Thyroid gland (tissue), 4 donors: Measurements from ENCODE around the gene GPR89A.

ENCODE experiments used
- CTCF ChIP-seq, 6 experiments: fragments of 200-600 bp in 3 of 6; fragments of 450-650 bp in 3 of 6; sonication (generic) in 3 of 6; IDR thresholded peaks; one replicate each; pipeline ENCODE4 v1.5.1; 2016 to 2019; ENCODE audit warnings: antibody characterized with exemption in 6 of 6, mild to moderate bottlenecking in 2 of 6, inconsistent platforms in 1 of 6, moderate library complexity in 1 of 6
- POLR2A ChIP-seq, 2 donors: fragments of 450-650 bp; IDR thresholded peaks; one replicate each; pipeline ENCODE4 v1.6.1; 2017; ENCODE audit warnings: antibody characterized with exemption in 2 of 2, mild to moderate bottlenecking in 2 of 2, moderate library complexity in 1 of 2

DNA sequence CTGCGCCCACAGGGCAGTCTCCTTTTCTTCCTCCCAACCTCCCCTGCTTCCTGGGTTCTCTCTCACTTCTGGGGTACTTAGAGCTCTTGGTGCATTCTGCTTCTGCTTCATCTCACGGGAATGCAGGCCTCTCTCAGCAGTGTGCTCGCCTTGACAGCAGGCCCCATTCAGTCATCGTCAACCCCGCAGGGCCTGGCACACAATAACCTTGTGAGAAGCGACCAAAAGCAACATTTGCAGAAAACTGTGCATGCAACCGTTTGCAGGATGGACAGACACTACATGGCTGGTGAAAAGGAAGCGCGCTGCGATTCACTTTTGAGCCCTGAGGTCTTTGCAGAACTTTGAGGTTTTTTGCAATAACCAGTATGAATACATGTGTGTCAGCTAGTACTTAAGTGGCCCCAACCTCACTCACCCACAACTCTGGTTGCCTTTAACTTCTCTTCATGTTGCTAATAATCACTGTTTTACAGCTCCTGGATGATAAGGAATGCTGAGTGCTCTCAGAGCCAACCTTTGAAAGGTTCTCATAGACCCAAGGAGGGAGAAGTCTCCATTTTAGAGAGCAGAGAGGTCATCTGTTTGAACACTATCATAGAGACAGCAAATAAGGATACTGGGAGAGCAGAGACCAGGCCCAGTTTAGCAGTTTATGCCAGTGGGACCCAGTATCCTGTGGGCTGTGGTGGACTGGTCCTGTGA is 109.0 kb downstream of the GPR89A start:
- TF ChIP-seq CTCF (IDR thresholded peaks at IDR 0.05) (no peak), POLR2A (IDR thresholded peaks at IDR 0.05) (no peak)
